Measurements from ENCODE around the gene CANX.
"Not testable (repeated sequence)": the region's sequence is repeated elsewhere in the genome, so short reads cannot be mapped to it uniquely, and the experiment has no call there.

CANX gene

GRCh38 chr5:179698935-179699615 is at the start of gene CANX:
Gene CANX, plus strand, starts transcription at chr5:179698967. Its CDS starts 6,715 bp downstream, at chr5:179705682.
- DNase-seq = no peak

GRCh38 chr5:179649166-179649703 is 49.5 kb upstream of the CANX start:
- DNase-seq = not testable (repeated sequence)

DNA sequence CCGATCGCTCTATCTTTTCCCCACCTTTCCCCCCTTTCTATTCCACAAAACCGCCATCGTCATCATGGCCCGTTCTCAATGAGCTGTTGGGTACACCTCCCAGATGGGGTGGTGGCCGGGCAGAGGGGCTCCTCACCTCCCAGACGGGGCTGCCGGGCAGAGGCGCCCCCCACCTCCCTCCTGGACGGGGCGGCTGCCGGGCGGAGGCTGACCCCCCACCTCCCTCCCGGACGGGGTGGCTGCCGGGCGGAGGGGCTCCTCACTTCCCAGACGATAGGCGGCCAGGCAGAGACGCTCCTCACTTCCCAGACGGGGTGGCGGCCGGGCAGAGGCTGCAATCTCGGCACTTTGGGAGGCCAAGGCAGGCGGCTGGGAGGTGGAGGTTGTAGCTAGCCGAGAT is 48.5 kb upstream of the CANX start:
- DNase-seq = not testable (repeated sequence)

- not testable (repeated sequence) for DNase-seq
Observed at GRCh38 chr5:179653135-179653534, 45.6 kb upstream of the CANX start.

DNA sequence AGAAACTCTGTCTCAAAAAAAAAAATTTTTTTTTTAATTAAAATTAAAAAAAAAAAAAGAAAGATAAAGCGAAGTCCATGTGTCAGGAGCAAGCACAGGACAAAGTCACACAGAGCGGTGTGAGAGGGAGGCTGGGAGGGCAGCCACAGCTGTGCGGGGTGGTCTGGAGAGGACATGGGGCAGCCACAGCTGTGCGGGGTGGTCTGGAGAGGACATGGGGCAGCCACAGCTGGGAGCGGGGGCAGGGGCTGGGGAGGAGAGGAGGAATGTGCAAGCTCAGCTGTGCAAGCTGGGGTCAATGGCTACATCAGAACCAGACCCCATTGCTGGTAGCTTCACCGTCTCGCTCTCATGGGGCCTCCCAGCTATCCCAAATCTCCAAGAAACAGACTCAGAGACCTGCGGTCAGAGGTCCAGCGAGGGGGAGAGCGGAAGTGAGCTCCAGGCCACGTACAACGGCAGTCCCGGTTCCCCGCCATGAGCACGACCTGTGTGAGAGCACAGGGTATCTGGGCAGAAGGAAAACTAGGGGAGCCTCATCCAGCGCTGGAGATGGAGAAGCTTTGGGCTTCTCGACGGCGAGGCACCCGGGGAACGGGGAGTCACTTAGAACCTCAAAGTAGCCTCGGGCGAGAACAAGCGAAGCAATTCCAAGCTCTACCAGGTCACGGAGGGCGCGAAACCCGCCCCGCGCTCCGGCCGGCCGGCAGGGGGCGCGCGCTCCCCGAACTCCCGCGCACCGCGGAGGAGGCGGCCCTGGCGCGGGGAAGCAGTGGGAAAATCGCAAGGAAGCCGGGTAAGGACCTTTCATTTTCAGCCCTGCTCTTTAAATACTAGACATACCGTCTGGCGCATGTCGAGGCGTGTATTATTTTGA is 41.2 kb upstream of the CANX start:
- not testable (repeated sequence) for DNase-seq

- DNase-seq = peak; percentile 32
Observed at GRCh38 chr5:179658179-179658856, 40.4 kb upstream of the CANX start.

DNA sequence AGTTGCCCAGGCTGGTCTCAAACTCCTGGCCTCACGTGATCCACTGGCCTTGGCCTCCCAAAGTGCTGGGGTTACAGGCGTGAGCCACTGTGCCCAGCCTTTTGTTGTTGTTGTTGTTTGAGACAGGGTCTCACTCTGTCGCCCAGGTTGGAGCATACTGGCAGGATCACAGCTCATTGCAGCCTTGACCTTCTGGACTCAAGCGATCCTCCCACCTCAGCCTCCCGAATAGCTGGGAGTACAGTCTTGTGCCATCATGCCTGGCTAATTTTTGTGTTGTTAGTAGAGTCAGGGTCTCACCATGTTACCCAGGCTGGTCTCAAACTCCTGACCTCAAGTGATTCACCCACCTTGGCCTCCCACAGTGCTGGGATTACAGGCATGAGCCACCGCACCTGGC is 37.1 kb upstream of the CANX start:
- not testable (repeated sequence) for DNase-seq

- peak; percentile 78 for DNase-seq
Observed at GRCh38 chr5:179668391-179668790, 30.4 kb upstream of the CANX start.

DNA sequence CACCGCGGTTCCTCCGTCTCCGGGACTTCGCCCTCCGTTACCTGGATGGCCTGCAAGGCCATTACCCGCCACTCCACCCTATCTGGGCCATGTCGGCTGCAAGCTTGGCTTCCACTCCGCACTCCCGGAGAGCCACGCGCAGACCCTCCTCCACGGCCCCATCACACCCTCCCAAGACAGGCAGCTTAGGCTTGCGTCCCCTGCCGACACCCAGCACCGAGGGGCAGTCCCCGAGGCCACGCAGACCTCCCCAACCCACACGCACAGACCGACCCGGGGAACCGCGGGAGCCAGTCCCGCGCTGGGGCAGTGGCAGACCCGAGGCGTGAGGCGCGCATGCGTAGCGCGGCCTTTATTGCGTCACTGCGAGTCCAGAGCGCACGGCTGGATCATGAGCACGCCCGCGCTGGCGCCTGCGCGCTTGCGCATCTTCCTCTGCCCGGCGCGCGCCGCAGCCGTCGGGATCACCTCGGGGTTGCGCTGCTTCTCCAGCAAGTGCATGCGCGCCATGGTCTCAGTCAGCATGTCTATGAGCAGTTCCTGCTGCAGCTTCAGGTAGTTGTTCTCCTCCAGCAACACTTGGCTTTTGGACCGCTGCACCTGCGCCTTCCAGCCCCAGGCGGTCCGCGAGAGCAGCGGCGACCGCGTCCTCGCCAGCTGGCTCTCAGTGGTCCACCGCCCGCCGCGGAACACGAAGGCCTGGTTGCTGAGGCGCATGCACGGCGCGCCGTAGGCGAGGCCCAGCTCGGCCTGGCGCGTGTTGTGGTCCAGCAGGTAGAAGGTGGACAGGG is 20.3 kb upstream of the CANX start:
- peak; percentile 97 for DNase-seq

DNA sequence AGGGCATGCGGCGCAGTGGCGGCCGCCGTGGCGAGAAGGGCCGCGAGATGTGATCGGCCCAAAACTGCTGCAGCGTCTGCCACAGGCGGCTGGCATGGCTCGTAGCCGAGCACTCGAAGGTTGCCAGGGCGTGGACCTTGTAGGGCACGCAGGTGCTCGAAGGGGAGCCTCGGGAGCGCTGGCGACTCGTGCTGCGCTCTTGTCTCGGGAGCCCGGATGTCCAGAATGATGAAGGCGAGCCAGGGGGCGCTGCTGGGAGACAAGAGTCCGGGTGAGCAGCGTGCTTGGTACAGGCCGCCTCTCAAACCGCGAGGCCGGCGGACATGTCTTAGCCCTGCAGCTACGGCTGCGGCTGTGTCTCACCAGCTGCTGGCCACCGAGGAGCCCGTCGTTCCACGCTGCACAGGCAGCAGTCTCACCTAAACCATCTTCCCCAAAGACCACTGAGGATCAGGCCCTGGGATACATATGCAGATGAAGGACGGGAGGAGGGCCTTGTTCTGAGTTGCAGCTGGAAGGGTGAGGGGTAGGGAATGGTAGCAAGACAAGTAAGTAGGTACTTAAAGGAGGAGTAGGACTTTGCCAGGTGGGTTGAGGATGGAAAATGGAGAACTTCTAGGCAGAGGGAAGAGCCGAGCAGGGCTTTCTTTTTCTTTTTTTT is 19.6 kb upstream of the CANX start:
- DNase-seq = peak; percentile 88

- no peak for DNase-seq
Observed at GRCh38 chr5:179680014-179680779, 18.6 kb upstream of the CANX start.

- no peak for DNase-seq
Observed at GRCh38 chr5:179680780-179681401, 17.9 kb upstream of the CANX start, which contains the start of gene CBY3. Gene CBY3, minus strand, starts transcription at chr5:179681034. Its CDS starts 116 bp downstream, at chr5:179680918.

DNA sequence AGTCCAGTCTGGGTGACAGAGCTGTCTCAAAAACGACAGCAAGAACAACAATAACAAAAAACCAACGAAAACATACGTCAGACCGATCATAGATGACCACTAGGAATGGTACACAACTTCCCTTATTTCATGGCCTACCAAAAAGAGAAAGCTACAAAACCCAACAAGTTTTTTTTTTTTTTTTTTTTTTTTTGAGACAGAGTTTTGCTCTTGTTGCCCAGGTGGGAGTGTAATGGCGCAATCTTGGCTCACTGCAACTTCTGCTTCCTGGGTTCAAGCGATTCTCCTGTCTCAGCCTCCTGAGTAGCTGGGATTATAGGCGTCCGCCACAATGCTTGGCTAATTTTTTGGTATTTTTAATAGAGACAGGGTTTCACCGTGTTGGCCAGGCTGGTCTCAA is 9.6 kb upstream of the CANX start:
- DNase-seq = not testable (repeated sequence)

DNA sequence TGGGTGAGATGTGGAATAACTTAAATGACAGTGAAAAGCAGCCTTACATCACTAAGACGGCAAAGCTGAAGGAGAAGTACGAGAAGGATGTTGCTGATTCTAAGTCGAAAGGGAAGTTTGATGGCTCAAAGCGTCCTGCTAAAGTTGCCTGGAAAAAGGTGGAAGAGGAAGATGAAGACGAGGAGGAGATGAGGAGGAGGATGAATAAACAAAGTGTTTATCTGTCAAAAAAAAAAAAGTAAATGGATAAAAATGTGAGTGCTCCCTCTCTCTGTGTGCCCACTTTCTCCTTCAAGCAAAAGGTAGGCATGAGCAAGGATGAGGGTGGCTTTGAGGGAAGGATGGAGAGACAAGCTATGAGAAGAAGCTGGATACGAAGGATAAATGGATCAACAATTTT is 4.2 kb upstream of the CANX start:
- no peak for DNase-seq

DNA sequence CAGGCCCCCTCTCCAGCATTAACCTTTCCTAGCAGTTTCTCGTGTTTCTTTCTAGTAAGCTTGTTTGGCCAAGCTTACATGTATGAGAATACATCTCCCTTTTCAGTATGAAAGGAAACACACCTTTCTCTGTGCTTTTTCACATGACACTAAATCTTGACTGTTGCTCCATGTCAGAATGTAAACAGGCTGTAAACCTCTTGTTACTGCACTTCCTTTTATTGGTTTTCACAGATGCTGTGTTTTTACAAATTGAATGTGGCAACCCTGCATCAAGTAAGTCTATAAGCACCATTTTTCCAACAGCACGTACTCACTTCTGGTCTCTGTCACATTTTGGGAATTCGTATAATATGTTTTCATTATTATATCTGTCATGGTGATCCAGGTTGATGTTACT is 2.2 kb upstream of the CANX start:
- no peak for DNase-seq

- no peak for DNase-seq
Observed at GRCh38 chr5:179697108-179697507, 1.7 kb upstream of the CANX start.

DNA sequence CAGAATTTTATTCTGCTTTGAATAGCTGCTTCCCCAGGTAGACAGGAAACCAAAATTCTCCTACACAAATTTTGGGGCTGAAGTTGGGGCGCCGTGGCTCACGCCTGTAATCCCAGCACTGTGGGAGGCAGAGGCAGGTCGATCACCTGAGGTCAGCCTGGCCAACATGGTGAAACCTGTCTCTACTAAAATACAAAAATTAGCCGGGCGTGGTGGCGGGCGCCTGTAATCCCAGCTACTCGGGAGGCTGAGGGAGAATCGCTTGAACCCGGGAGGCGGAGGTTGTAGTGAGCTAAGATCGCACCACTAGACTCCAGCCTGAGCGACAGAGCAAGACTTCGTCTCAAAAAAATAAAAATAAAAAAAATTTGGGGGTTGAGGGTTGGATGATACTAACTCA is 1.2 kb upstream of the CANX start:
- DNase-seq = not testable (repeated sequence)

DNA sequence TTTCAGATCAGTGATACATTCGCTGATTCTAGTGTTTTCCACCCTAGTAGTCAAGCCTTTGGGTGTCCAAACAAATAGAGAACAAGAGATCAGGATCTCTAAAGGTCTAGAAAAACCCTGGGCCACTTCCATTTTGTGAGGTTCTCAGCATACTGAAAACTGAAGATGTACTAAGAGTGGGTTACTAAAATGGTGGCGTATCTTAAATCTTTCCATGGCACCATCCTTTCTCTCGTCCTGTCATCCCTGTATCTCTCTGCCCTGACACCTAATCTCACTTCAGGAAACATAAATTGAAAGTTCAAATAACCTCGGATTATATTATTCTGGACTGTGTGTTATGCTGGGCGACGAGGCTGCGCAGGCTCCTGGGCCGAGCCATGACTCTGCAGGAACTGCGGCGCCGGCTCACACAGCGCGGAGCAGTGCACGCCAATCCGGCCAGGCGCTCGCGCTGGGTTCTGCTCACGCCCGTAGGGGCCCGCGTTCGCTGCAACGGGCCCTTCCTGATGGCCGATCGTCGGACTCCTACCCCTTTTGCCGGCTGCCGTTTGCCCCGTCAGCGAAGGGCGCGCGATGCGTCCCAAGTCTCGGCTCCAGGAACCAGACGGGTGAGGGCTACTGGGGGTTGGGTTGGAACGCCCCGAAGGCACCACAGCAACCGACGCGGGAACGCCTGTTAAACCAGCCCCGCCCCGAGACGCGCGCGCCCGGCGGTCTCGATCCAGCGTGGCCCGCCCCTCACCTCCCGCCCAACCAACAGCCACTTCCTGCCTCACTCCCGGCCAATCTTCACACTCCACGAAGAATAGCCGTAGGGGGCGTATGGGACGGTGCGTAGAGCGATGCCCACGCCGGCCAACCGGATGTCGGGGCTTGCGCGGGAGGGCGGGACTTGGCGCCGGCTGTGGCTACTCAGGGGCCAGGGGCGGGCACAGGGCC is 503 bp upstream of the CANX start:
- peak; percentile 99 for DNase-seq

GRCh38 chr5:179699616-179700237 is 960 bp downstream of the CANX start:
- DNase-seq = peak; percentile 68
